H9 (cell line): ENCODE results near the gene SYT17. TPM values are rescaled to one million over a fixed set of nuclear protein-coding genes. Genes with fewer than 3 reads are reported as not detected.

Experiments used
- DNase-seq: peaks from one replicate; pipeline ENCODE4 v3.0.0-alpha.2; 2017
- H2AFZ ChIP-seq: one replicate; pipeline ENCODE4 v1.6.1; 2013; ENCODE audit warnings: mild to moderate bottlenecking, low read length, control low read depth, moderate library complexity
- H2AK5ac ChIP-seq: 2 replicates; pipeline ENCODE4 v1.6.1; 2013; ENCODE audit warnings: low read length, control low read depth, mixed read lengths; ENCODE audit not compliant: insufficient read length
- H2BK120ac ChIP-seq: one replicate; pipeline ENCODE4 v1.6.1; 2013; ENCODE audit warnings: low read depth, mild to moderate bottlenecking, low read length, control low read depth, inconsistent platforms; ENCODE audit not compliant: poor library complexity, severe bottlenecking
- H2BK12ac ChIP-seq: 2 replicates; pipeline ENCODE4 v1.6.1; 2013; ENCODE audit warnings: low read length, control low read depth, mixed read lengths, low read depth; ENCODE audit not compliant: insufficient read length
- H2BK15ac ChIP-seq: 2 replicates; pipeline ENCODE4 v1.6.1; 2013; ENCODE audit warnings: low read depth, low read length, control low read depth
- H2BK20ac ChIP-seq: one replicate; pipeline ENCODE4 v1.6.1; 2013; ENCODE audit warnings: low read depth, mild to moderate bottlenecking, low read length, control low read depth, inconsistent platforms; ENCODE audit not compliant: poor library complexity, severe bottlenecking
- H2BK5ac ChIP-seq: 2 replicates; pipeline ENCODE4 v1.6.1; 2013; ENCODE audit warnings: low read length, control low read depth, mixed read lengths; ENCODE audit not compliant: insufficient read length
- H3K14ac ChIP-seq: 2 replicates; pipeline ENCODE4 v1.6.1; 2013; ENCODE audit warnings: low read length, control low read depth; ENCODE audit not compliant: insufficient read depth
- H3K18ac ChIP-seq: 2 replicates; pipeline ENCODE4 v1.6.1; 2013; ENCODE audit warnings: low read depth, mild to moderate bottlenecking, mixed read lengths, low read length, control low read depth; ENCODE audit not compliant: insufficient read length
- H3K23ac ChIP-seq: 2 replicates; pipeline ENCODE4 v1.6.1; 2013; ENCODE audit warnings: low read length, control low read depth, mixed read lengths, low read depth; ENCODE audit not compliant: insufficient read length
- H3K23me2 ChIP-seq: 2 replicates; pipeline ENCODE4 v1.6.1; 2013; ENCODE audit warnings: low read depth, mild to moderate bottlenecking, mixed read lengths, low read length, control low read depth; ENCODE audit not compliant: insufficient read length, poor library complexity, severe bottlenecking
- H3K27ac ChIP-seq: 2 replicates; pipeline ENCODE4 v1.5.1; 2013; ENCODE audit warnings: low read length, control low read depth, mixed read lengths, low read depth; ENCODE audit not compliant: insufficient read length
- H3K27me3 ChIP-seq: 2 replicates; pipeline ENCODE4 v1.6.1; 2013; ENCODE audit warnings: low read length, control low read depth, inconsistent platforms; ENCODE audit not compliant: insufficient read depth
- H3K4ac ChIP-seq: 2 replicates; pipeline ENCODE4 v1.6.1; 2013; ENCODE audit warnings: low read depth, mild to moderate bottlenecking, control low read depth, inconsistent platforms, low read length, moderate library complexity
- H3K4me1 ChIP-seq: 2 replicates; pipeline ENCODE4 v1.6.1; 2013; ENCODE audit warnings: low read length, control low read depth, inconsistent platforms; ENCODE audit not compliant: insufficient read depth
- H3K4me2 ChIP-seq: 2 replicates; pipeline ENCODE4 v1.6.1; 2013; ENCODE audit warnings: low read length, control low read depth, mixed read lengths; ENCODE audit not compliant: insufficient read length, insufficient read depth
- H3K56ac ChIP-seq: 2 replicates; pipeline ENCODE4 v1.6.1; 2013; ENCODE audit warnings: low read depth, mild to moderate bottlenecking, mixed read lengths, low read length, control low read depth; ENCODE audit not compliant: insufficient read length
- H3K79me1 ChIP-seq: 2 replicates; pipeline ENCODE4 v1.6.1; 2013; ENCODE audit warnings: low read depth, mild to moderate bottlenecking, moderate library complexity, low read length, control low read depth, inconsistent platforms; ENCODE audit not compliant: insufficient read depth, poor library complexity, severe bottlenecking
- H3K79me2 ChIP-seq: 2 replicates; pipeline ENCODE4 v1.6.1; 2013; ENCODE audit warnings: low read length, control low read depth, inconsistent platforms; ENCODE audit not compliant: insufficient read depth
- H3K9ac ChIP-seq: 2 replicates; pipeline ENCODE4 v1.6.1; 2013; ENCODE audit warnings: low read length, control low read depth, mixed read lengths; ENCODE audit not compliant: insufficient read length; ENCODE audit errors: extremely low read depth
- H3K9me3 ChIP-seq: one replicate; pipeline ENCODE4 v1.6.1; 2013; ENCODE audit warnings: low read depth, low read length, inconsistent platforms; ENCODE audit not compliant: control insufficient read depth
- H3T11ph ChIP-seq: one replicate; pipeline ENCODE4 v1.6.1; 2013; ENCODE audit warnings: mild to moderate bottlenecking, low read length, control low read depth, inconsistent platforms
- H4K20me1 ChIP-seq: one replicate; pipeline ENCODE4 v1.6.1; 2013; ENCODE audit not compliant: control insufficient read depth, insufficient read length, insufficient read depth
- H4K5ac ChIP-seq: 2 replicates; pipeline ENCODE4 v1.6.1; 2013; ENCODE audit warnings: low read depth, mild to moderate bottlenecking, mixed read lengths, low read length, control low read depth; ENCODE audit not compliant: insufficient read length
- H4K8ac ChIP-seq: replicated peaks from 2 replicates; pipeline ENCODE4 v1.6.1; 2013; ENCODE audit warnings: low read length, control low read depth, mixed read lengths, low read depth; ENCODE audit not compliant: insufficient read length
- H4K91ac ChIP-seq: 2 replicates; pipeline ENCODE4 v1.6.1; 2013; ENCODE audit warnings: low read depth, mild to moderate bottlenecking, moderate library complexity, mixed read lengths, low read length, control low read depth; ENCODE audit not compliant: insufficient read length
- H3K27ac Mint-ChIP-seq, 3 experiments: 2 replicates in 2 of 3; 3 replicates in 1 of 3; pipeline ENCODE4 v1.8.0; 2020 to 2021; ENCODE audit warnings: mixed read lengths in 3 of 3, mild to moderate bottlenecking in 1 of 3, moderate library complexity in 1 of 3
- H3K27me3 Mint-ChIP-seq: 2 replicates; pipeline ENCODE4 v1.8.0; 2021; ENCODE audit warnings: low read depth, mild to moderate bottlenecking, moderate library complexity, mixed read lengths
- H3K36me3 Mint-ChIP-seq, 3 experiments: 2 replicates in 2 of 3; 3 replicates in 1 of 3; pipeline ENCODE4 v1.8.0; 2020 to 2021; ENCODE audit warnings: low read depth in 3 of 3, mixed read lengths in 3 of 3; ENCODE audit not compliant: insufficient read depth in 1 of 3
- H3K4me1 Mint-ChIP-seq, 2 experiments: 2 replicates each; pipeline ENCODE4 v1.8.0; 2020; ENCODE audit warnings: mixed read lengths in 2 of 2
- H3K4me3 Mint-ChIP-seq, 2 experiments: 2 replicates in 1 of 2; 3 replicates in 1 of 2; pipeline ENCODE4 v1.8.0; 2020 to 2021; ENCODE audit warnings: mild to moderate bottlenecking in 2 of 2, mixed read lengths in 2 of 2, moderate library complexity in 1 of 2
- H3K9me3 Mint-ChIP-seq, 2 experiments: 2 replicates in 1 of 2; 3 replicates in 1 of 2; pipeline ENCODE4 v1.8.0; 2020; ENCODE audit warnings: mild to moderate bottlenecking in 2 of 2, mixed read lengths in 2 of 2, moderate library complexity in 1 of 2
- WGBS: extraction: QIAGEN DNeasy Blood & Tissue Kit; methylation state at CpG from one replicate; pipeline ENCODE4 v1.1.7; 2013; ENCODE audit warnings: missing lambda C conversion rate, low lambda C conversion rate, mixed read lengths; ENCODE audit not compliant: insufficient read length; ENCODE audit errors: extremely low coverage; 5-methylcytosine and 5-hydroxymethylcytosine counted together
- total RNA-seq: library from RNA; stranded (reverse); gene quantifications from 2 replicates; pipeline ENCODE4 v1.2.1, GENCODE V29; 2021
- TF ChIP-seq, protein P1 (sequence below): fragments of 200-600 bp; sonication (generic); conservative IDR thresholded peaks from 3 replicates; pipeline ENCODE4 v1.8.0; 2021; ENCODE audit warnings: antibody characterized with exemption, mild to moderate bottlenecking

SYT17 gene
- total RNA-seq, 1 experiment from 2014 or later, result 3.0 TPM

DNA sequence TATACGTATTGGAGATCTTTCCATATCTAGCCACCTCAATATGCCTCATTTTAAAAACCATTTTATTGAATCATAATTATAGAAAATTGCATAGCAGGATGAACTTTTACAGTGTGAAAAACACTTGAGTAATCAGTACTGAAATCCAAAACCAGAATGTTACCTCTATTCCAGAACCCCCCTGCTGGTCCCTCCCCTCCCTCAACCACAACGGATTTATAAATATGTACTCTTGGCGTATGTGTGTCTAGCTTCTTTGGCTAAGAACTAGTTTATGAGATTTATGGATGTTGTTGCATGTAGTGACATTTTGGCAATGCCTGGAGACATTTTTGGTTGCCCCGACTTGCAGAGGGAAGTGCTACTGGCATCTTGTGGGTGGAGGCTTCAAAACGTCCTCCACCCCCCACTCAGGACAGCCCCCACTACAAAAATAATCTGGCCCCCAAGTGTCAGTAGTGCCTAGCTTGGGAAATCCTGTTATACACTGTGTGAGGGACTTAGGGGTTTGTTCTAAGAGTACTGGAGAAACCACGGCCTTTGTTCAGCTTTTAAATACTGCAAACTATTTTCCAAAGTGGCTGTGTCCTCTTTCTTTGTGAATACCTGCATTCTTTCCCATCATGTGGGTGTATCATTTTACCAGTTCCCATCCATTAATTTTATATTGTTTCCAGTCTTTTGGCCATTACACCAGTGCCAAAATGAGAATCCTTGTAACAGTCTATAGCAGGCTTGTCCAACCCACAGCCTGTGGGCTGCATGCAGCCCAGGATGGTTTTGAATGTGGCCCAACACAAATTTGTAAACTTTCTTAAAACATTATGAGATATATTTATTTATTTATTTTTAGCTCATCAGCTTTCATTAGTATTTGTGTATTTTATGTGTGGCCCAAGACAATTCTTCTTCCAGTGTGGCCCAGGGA is 30.6 kb upstream of the SYT17 start:
- Histone ChIP-seq H3K18ac (no peak overlapping the region), H3K9me3 (no peaks in the 10 kb centered on the region), H2BK120ac (no peak overlapping the region), H3K23ac (no peak overlapping the region), H3K56ac (no peak overlapping the region), H4K91ac (no peak overlapping the region), H3K27ac (no peak overlapping the region), H2BK12ac (no peak overlapping the region), H3K4me2 (no peak overlapping the region), H3K4me1 (peaks cover 3% of the 10 kb centered on the region; the same call in 1 of the 2 replicates), H4K5ac (no peak overlapping the region), H2BK20ac (no peak overlapping the region), H3K14ac (no peak overlapping the region), H2AK5ac (no peak overlapping the region), H2BK5ac (no peak overlapping the region), H3K79me2 (no peaks in the 10 kb centered on the region), H3K79me1 (no peaks in the 10 kb centered on the region), H3K27me3 (no peaks in the 10 kb centered on the region), H2BK15ac (no peak overlapping the region), H4K8ac (no peak overlapping the region), H3K4ac (no peak overlapping the region), H3K9ac (no peak overlapping the region), H2AFZ (no peak overlapping the region), H4K20me1 (no peaks in the 10 kb centered on the region), H3T11ph (no peak overlapping the region), H3K23me2 (no peaks in the 10 kb centered on the region)
- peak overlapping the region in 2 of 3 experiments; percentile 1 to 65; a peak in 1 of 7 replicates for H3K27ac Mint-ChIP-seq
- peaks cover 15 to 17% of the 10 kb centered on the region in 2 experiments for H3K4me1 Mint-ChIP-seq
- peaks cover 1% of the 10 kb centered on the region; the same call in 1 of the 2 replicates for H3K27me3 Mint-ChIP-seq
- no CpG with 5 or more reads among the region's 6 CpGs for WGBS
- H3K36me3 Mint-ChIP-seq, result no peaks in the 10 kb centered on the region
- DNase-seq, result no peak
- TF ChIP-seq, protein P1, sequence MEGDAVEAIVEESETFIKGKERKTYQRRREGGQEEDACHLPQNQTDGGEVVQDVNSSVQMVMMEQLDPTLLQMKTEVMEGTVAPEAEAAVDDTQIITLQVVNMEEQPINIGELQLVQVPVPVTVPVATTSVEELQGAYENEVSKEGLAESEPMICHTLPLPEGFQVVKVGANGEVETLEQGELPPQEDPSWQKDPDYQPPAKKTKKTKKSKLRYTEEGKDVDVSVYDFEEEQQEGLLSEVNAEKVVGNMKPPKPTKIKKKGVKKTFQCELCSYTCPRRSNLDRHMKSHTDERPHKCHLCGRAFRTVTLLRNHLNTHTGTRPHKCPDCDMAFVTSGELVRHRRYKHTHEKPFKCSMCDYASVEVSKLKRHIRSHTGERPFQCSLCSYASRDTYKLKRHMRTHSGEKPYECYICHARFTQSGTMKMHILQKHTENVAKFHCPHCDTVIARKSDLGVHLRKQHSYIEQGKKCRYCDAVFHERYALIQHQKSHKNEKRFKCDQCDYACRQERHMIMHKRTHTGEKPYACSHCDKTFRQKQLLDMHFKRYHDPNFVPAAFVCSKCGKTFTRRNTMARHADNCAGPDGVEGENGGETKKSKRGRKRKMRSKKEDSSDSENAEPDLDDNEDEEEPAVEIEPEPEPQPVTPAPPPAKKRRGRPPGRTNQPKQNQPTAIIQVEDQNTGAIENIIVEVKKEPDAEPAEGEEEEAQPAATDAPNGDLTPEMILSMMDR, result no peak
- no peak overlapping the region for H3K4me3 Mint-ChIP-seq
- H3K9me3 Mint-ChIP-seq, result no peaks in the 10 kb centered on the region
